Caco-2 (cell line): ENCODE results near the gene CDHR1. TPM values are rescaled to one million over a fixed set of nuclear protein-coding genes. Genes with fewer than 3 reads are reported as not detected.

Experiments used
- BruUV-seq: library from RNA; stranded (reverse); fragments of 400-500 nt; replicated peaks from 2 replicates; lab custom pipeline; 2021; lab: Mats Ljungman, UMichigan
- CTCF ChIA-PET: fragments of 300-600 bp; sonication (Branson Sonifier 250); formaldehyde crosslinking; loops from one replicate; lab custom pipeline; 2022; ENCODE audit warnings: antibody characterized with exemption; lab: Charles Lee
- POLR2A ChIA-PET: fragments of 300-600 bp; sonication (Branson Sonifier 250); formaldehyde crosslinking; loops from one replicate; lab custom pipeline; 2022; ENCODE audit warnings: antibody characterized with exemption; lab: Charles Lee
- DNase-seq, 2 experiments: peaks; one replicate each; pipeline versions ENCODE4 v3.0.0 to v3.0.0-alpha.2; 2020 to 2022
- H3K27me3 ChIP-seq: replicated peaks from 2 replicates; pipeline ENCODE4 v1.6.0; 2011; ENCODE audit warnings: low read length; ENCODE audit not compliant: control insufficient read depth, insufficient read depth
- H3K36me3 ChIP-seq: 2 replicates; pipeline ENCODE4 v1.5.1; 2011; ENCODE audit warnings: low read length; ENCODE audit not compliant: control insufficient read depth, insufficient read depth
- H3K4me1 ChIP-seq: fragments of 250-450 bp; sonication (Bioruptor Pico); 2 replicates; pipeline ENCODE4 v1.5.1; 2020; ENCODE audit warnings: mild to moderate bottlenecking
- H3K4me3 ChIP-seq: 2 replicates; pipeline ENCODE4 v1.5.1; 2011; ENCODE audit warnings: low read depth, mild to moderate bottlenecking, control low read depth, low read length
- H3K9me3 ChIP-seq: fragments of 250-450 bp; sonication (Bioruptor Pico); 2 replicates; pipeline ENCODE4 v1.5.1; 2020; ENCODE audit warnings: mild to moderate bottlenecking, moderate library complexity
- H3K27ac Mint-ChIP-seq: one replicate; pipeline ENCODE4 v1.8.0; 2022; ENCODE audit warnings: mixed read lengths; ENCODE audit not compliant: unreplicated experiment
- H3K27me3 Mint-ChIP-seq: one replicate; pipeline ENCODE4 v1.8.0; 2022; ENCODE audit warnings: mixed read lengths; ENCODE audit not compliant: insufficient read depth, unreplicated experiment
- H3K36me3 Mint-ChIP-seq: one replicate; pipeline ENCODE4 v1.8.0; 2022; ENCODE audit warnings: mild to moderate bottlenecking, mixed read lengths; ENCODE audit not compliant: insufficient read depth, unreplicated experiment
- H3K4me1 Mint-ChIP-seq: one replicate; pipeline ENCODE4 v1.8.0; 2022; ENCODE audit warnings: low read depth, mixed read lengths; ENCODE audit not compliant: unreplicated experiment
- H3K4me3 Mint-ChIP-seq: one replicate; pipeline ENCODE4 v1.8.0; 2022; ENCODE audit warnings: mild to moderate bottlenecking, moderate library complexity, mixed read lengths; ENCODE audit not compliant: unreplicated experiment
- H3K9me3 Mint-ChIP-seq: one replicate; pipeline ENCODE4 v1.8.0; 2022; ENCODE audit warnings: mixed read lengths; ENCODE audit not compliant: unreplicated experiment
- CTCF ChIP-seq, 2 experiments: fragments of 200-600 bp in 1 of 2; IDR thresholded peaks; 1 replicate in 1 of 2; 2 replicates in 1 of 2; pipeline versions ENCODE4 v1.5.1 to v1.8.0; 2011 to 2022; ENCODE audit warnings: antibody characterized with exemption in 1 of 2, control low read depth in 1 of 2, inconsistent platforms in 1 of 2, low read depth in 1 of 2, low read length in 1 of 2, mild to moderate bottlenecking in 1 of 2, moderate library complexity in 1 of 2; ENCODE audit not compliant: insufficient read depth in 1 of 2, severe bottlenecking in 1 of 2, unreplicated experiment in 1 of 2
- intact Hi-C: fragments of 100-400 bp; cut with micrococcal nuclease; formaldehyde crosslinking; loops from one replicate; pipeline ENCODE4 v1.10.0; 2022; ENCODE audit not compliant: unreplicated experiment
- total RNA-seq: library from RNA; stranded (reverse); gene quantifications from 2 replicates; pipeline ENCODE4 v1.2.3, GENCODE V29; 2022

Gene CDHR1
- total RNA-seq, 1 experiment from 2014 or later = not detected

DNA sequence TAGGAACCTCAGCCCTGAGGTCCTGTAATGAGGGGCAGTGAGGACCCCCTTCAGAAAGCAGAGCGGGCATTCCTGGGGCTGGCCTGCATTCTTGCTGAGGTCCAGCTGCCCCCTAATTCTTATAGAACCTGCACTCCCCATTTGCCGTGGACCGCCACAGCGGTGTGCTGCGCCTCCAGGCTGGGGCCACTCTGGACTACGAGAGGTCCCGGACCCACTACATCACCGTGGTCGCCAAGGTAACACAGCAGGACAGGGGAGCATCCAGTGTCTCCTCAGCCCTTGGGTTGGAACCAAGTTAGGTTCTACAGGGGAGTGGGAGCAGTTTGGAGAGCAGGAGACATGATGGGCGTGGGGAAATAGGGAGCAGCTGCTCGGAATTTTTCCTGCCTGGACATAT lies 7.3 kb downstream of the CDHR1 start:
- H3K4me1 Mint-ChIP-seq = no peaks in the 10 kb centered on the region
- H3K9me3 Mint-ChIP-seq = no peaks in the 10 kb centered on the region
- Histone ChIP-seq H3K36me3 (no peaks in the 10 kb centered on the region), H3K4me3 (no peak overlapping the region), H3K4me1 (no peaks in the 10 kb centered on the region), H3K9me3 (no peaks in the 10 kb centered on the region), H3K27me3 (peaks cover 1% of the 10 kb centered on the region; the same call in 1 of the 2 replicates)
- H3K27me3 Mint-ChIP-seq = peaks cover 31% of the 10 kb centered on the region
- ChIA-PET POLR2A (no interaction called here), CTCF (no interaction called here)
- H3K4me3 Mint-ChIP-seq = no peak overlapping the region
- TF ChIP-seq CTCF (IDR thresholded peaks at IDR 0.05; ENCODE audit: insufficient read depth in 1 of 2, low read depth in 1 of 2, low read length in 1 of 2, severe bottlenecking in 1 of 2, unreplicated experiment in 1 of 2) = no peak
- BruUV-seq = no TSS peak
- intact Hi-C loops = no loop called here
- H3K36me3 Mint-ChIP-seq = no peaks in the 10 kb centered on the region
- no peak overlapping the region for H3K27ac Mint-ChIP-seq
- peak in 1 of 2 experiments; percentile 13 for DNase-seq

DNA sequence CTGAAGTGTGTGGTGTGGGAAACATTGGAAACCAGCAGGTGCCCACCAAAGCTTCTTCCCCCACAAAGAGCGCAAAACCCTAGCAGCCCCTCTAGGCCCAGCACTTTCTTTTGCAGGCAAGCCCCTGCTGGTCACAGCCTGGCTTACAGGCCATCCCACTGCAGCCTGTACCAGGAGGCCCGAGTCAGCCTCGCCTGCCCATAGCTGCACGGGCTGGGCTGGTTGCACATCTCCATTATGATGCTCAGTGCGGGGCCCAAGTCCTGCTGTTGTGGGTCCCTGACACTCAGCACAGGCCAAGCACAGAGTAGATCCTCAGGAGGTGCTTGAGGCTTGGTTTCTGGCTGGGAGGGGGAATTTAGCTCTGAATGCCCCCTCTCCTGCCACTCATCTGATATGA lies 8.0 kb downstream of the CDHR1 start:
- intact Hi-C loops = no loop called here
- Mint-ChIP-seq H3K9me3 (no peaks in the 10 kb centered on the region), H3K4me3 (no peak overlapping the region), H3K4me1 (no peaks in the 10 kb centered on the region), H3K27ac (no peak overlapping the region), H3K27me3 (peaks cover 32% of the 10 kb centered on the region), H3K36me3 (no peaks in the 10 kb centered on the region)
- Histone ChIP-seq H3K9me3 (no peaks in the 10 kb centered on the region), H3K4me3 (no peak overlapping the region), H3K36me3 (no peaks in the 10 kb centered on the region), H3K4me1 (no peaks in the 10 kb centered on the region), H3K27me3 (peaks cover 1% of the 10 kb centered on the region; the same call in 1 of the 2 replicates)
- no peak for TF ChIP-seq CTCF (IDR thresholded peaks at IDR 0.05; ENCODE audit: insufficient read depth in 1 of 2, low read depth in 1 of 2, low read length in 1 of 2, severe bottlenecking in 1 of 2, unreplicated experiment in 1 of 2)
- CTCF ChIA-PET = interaction anchor here (0.6 kb wide), 1 partner anchor 8 kb away, joined by 3 read pairs; no protein-coding TSS in a partner anchor
- POLR2A ChIA-PET = no interaction called here
- no peak for DNase-seq
- BruUV-seq = no TSS peak

- H3K4me1 Mint-ChIP-seq = no peaks in the 10 kb centered on the region
- Histone ChIP-seq H3K4me1 (no peaks in the 10 kb centered on the region), H3K9me3 (no peaks in the 10 kb centered on the region), H3K36me3 (no peaks in the 10 kb centered on the region), H3K27me3 (no peaks in the 10 kb centered on the region; the same call in 1 of the 2 replicates), H3K4me3 (no peak overlapping the region)
- intact Hi-C loops = no loop called here
- peaks cover 30% of the 10 kb centered on the region for H3K27me3 Mint-ChIP-seq
- BruUV-seq = no TSS peak
- CTCF ChIA-PET = no interaction called here
- no peak overlapping the region for H3K4me3 Mint-ChIP-seq
- no peak for DNase-seq
- POLR2A ChIA-PET = no interaction called here
- no peaks in the 10 kb centered on the region for H3K9me3 Mint-ChIP-seq
- no peak overlapping the region for H3K27ac Mint-ChIP-seq
- no peaks in the 10 kb centered on the region for H3K36me3 Mint-ChIP-seq
- peak; percentile 7 to 25 for TF ChIP-seq CTCF (IDR thresholded peaks at IDR 0.05; ENCODE audit: insufficient read depth in 1 of 2, low read depth in 1 of 2, low read length in 1 of 2, severe bottlenecking in 1 of 2, unreplicated experiment in 1 of 2)
These were observed 9.8 kb downstream of the CDHR1 start for GRCh38 chr10:84204122-84204521.
